K562 (cell line): ENCODE results near the gene UBFD1. TPM values are rescaled to one million over a fixed set of nuclear protein-coding genes. Genes with fewer than 3 reads are reported as not detected.

Experiments
- ATAC-seq: fragments of 200-7000 bp; cut with Tn5 transposase; 3 replicates; pipeline ENCODE4 v1.9.1; 2020; ENCODE audit warnings: moderate library complexity
- BruUV-seq: library from RNA; stranded (reverse); fragments of 400-500 nt; replicated peaks from 2 replicates; lab custom pipeline; 2021; lab: Mats Ljungman, UMichigan
- CTCF ChIA-PET: fragments of 300-600 bp; formaldehyde crosslinking; extraction: SDS; loops from one replicate; lab custom pipeline; 2021; ENCODE audit warnings: low intra/inter-chr PET ratio; lab: Yijun Ruan, JAX
- POLR2A ChIA-PET: fragments of 300-600, 350-650 bp; sonication (Branson Sonifier 250); formaldehyde crosslinking; extraction: SDS; loops from one replicate; lab custom pipeline; 2021; ENCODE audit warnings: antibody characterized with exemption, inconsistent platforms; lab: Yijun Ruan, JAX
- DNase-seq, 4 experiments: peaks; one replicate each; pipeline versions ENCODE4 v3.0.0 to v3.0.0-alpha.2; 2011 to 2018; ENCODE audit warnings: low spot score in 3 of 4, mixed read lengths in 3 of 4; ENCODE audit errors: extremely low read depth in 1 of 4
- FAIRE-seq: peaks from 2 replicates; lab custom pipeline; 2011; peaks lifted over from hg19 to GRCh38; lab: Jason Lieb, UNC
- H2AFZ ChIP-seq: 2 replicates; pipeline ENCODE4 v1.6.0; 2011; ENCODE audit warnings: low read depth, low read length, control low read depth, inconsistent platforms
- H3K27ac ChIP-seq: fragments of 200-600 bp; 3 replicates; pipeline ENCODE4 v1.8.0; 2011; ENCODE audit warnings: low read depth, mild to moderate bottlenecking, control low read depth, inconsistent platforms, low read length, moderate library complexity, mixed read lengths; ENCODE audit errors: extremely low read depth
- H3K27me3 ChIP-seq, 2 experiments: fragments of 300-600 bp in 1 of 2; 2 replicates in 1 of 2; 3 replicates in 1 of 2; pipeline versions ENCODE4 v1.6.0 to v1.8.0; 2011; ENCODE audit warnings: inconsistent platforms in 2 of 2, low read length in 2 of 2, mild to moderate bottlenecking in 1 of 2, mixed read lengths in 1 of 2, moderate library complexity in 1 of 2; ENCODE audit not compliant: control insufficient read depth in 2 of 2, insufficient read depth in 2 of 2
- H3K36me3 ChIP-seq: fragments of 300-600 bp; 3 replicates; pipeline ENCODE4 v1.8.0; 2011; ENCODE audit warnings: mild to moderate bottlenecking, low read length, inconsistent platforms; ENCODE audit not compliant: control insufficient read depth, insufficient read depth
- H3K4me1 ChIP-seq, 2 experiments: fragments of 200-600 bp in 1 of 2; replicated peaks in 1 of 2; 2 replicates in 1 of 2; 3 replicates in 1 of 2; pipeline versions ENCODE4 v1.5.1 to v1.8.0; 2011; ENCODE audit warnings: inconsistent platforms in 2 of 2, low read length in 2 of 2, mild to moderate bottlenecking in 1 of 2, mixed read lengths in 1 of 2, moderate library complexity in 1 of 2; ENCODE audit not compliant: control insufficient read depth in 2 of 2, insufficient read depth in 2 of 2
- H3K4me2 ChIP-seq: 2 replicates; pipeline ENCODE4 v1.6.1; 2011; ENCODE audit warnings: low read length, control low read depth, inconsistent platforms, mixed read lengths; ENCODE audit not compliant: insufficient read depth
- H3K4me3 ChIP-seq: fragments of 200-600 bp; sonication (generic), shearing (Covaris generic); 2 replicates; pipeline ENCODE4 v1.5.1; 2016; ENCODE audit warnings: control low read depth, inconsistent platforms
- H3K79me2 ChIP-seq: fragments of 200-600 bp; 3 replicates; pipeline ENCODE4 v1.8.0; 2011; ENCODE audit warnings: low read length, inconsistent platforms; ENCODE audit not compliant: control insufficient read depth, insufficient read depth
- H3K9ac ChIP-seq, 2 experiments: 2 replicates each; pipeline versions ENCODE4 v1.6.0 to v1.6.1; 2011; ENCODE audit warnings: low read depth in 2 of 2, low read length in 2 of 2, control low read depth in 1 of 2, inconsistent platforms in 1 of 2, mild to moderate bottlenecking in 1 of 2, mixed read lengths in 1 of 2; ENCODE audit not compliant: insufficient read depth in 1 of 2
- H3K9me1 ChIP-seq: one replicate; pipeline ENCODE4 v1.6.0; 2011; ENCODE audit warnings: inconsistent platforms, mild to moderate bottlenecking, low read length, moderate library complexity; ENCODE audit not compliant: control insufficient read depth, insufficient read depth
- H3K9me3 ChIP-seq: replicated peaks from 2 replicates; pipeline ENCODE4 v1.5.1; 2011; ENCODE audit warnings: low read depth, low read length, inconsistent platforms; ENCODE audit not compliant: control insufficient read depth, insufficient read depth
- H4K20me1 ChIP-seq: replicated peaks from 2 replicates; pipeline ENCODE4 v1.6.1; 2011; ENCODE audit warnings: low read length, inconsistent platforms, mixed read lengths; ENCODE audit not compliant: control insufficient read depth, insufficient read depth
- ELF4 ChIP-seq: fragments of 450-650 bp; formaldehyde crosslinking; IDR thresholded peaks from 2 replicates; pipeline ENCODE4 v1.4.0; 2022; ENCODE audit warnings: missing genetic modification characterization
- FOXJ2 ChIP-seq: fragments of 200-800 bp; sonication (Bioruptor generic); IDR thresholded peaks from 2 replicates; pipeline ENCODE4 v1.6.1; 2016; ENCODE audit warnings: missing genetic modification characterization, missing compliant biosample characterization
- PCBP1 ChIP-seq: fragments of 200-400 bp; formaldehyde crosslinking; IDR thresholded peaks from 2 replicates; pipeline ENCODE4 v1.6.1; 2018; ENCODE audit warnings: mild to moderate bottlenecking, low read depth, low read length; ENCODE audit not compliant: poor library complexity, severe bottlenecking
- SIN3A ChIP-seq, 2 experiments: fragments of 150-350 bp in 1 of 2; IDR thresholded peaks; 2 replicates each; pipeline ENCODE4 v1.6.1; 2011 to 2016; ENCODE audit warnings: borderline replicate concordance in 2 of 2, low read depth in 2 of 2, low read length in 2 of 2, mild to moderate bottlenecking in 2 of 2, moderate library complexity in 2 of 2; ENCODE audit not compliant: control insufficient read depth in 1 of 2
- TCF7L2 ChIP-seq: fragments of 150-350 bp; IDR thresholded peaks from 2 replicates; pipeline ENCODE4 v1.6.1; 2016; ENCODE audit warnings: low read depth, mild to moderate bottlenecking, low read length, moderate library complexity
- ZC3H4 ChIP-seq: sonication (generic); formaldehyde crosslinking; IDR thresholded peaks from 2 replicates; pipeline ENCODE4 v1.9.0; 2021; ENCODE audit warnings: missing genetic modification reagents, borderline replicate concordance
- ZKSCAN1 ChIP-seq: fragments of 150-350 bp; IDR thresholded peaks from 2 replicates; pipeline ENCODE4 v1.6.1; 2016; ENCODE audit warnings: low read depth, low read length
- ZNF668 ChIP-seq: fragments of 250-450 bp; sonication (Bioruptor Pico); IDR thresholded peaks from 2 replicates; pipeline ENCODE4 v1.8.0; 2022; ENCODE audit warnings: mild to moderate bottlenecking, inconsistent platforms
- WGBS: fragments of 100-300 bp; shearing (Covaris generic); methylation state at CpG from one replicate; pipeline ENCODE4 v1.1.6; 2016; ENCODE audit warnings: low coverage, mixed read lengths; ENCODE audit not compliant: insufficient coverage; ENCODE audit errors: missing lambda C conversion rate; 5-methylcytosine and 5-hydroxymethylcytosine counted together
- in situ Hi-C: fragments of 300-500 bp; cut with MboI; formaldehyde crosslinking; loops from 4 replicates; pipeline ENCODE4 v1.15.0; 2018; ENCODE audit warnings: inconsistent platforms, mixed read lengths
- intact Hi-C: fragments of 100-400 bp; cut with micrococcal nuclease; formaldehyde crosslinking; loops from 2 replicates; pipeline ENCODE4 v1.14.2; 2022
- polyA plus RNA-seq, 8 experiments: library from polyadenylated mRNA; depleted of rRNA in 4 of 8; stranded (reverse) in 5 of 8; unstranded in 3 of 8; fragments of >200 nt; fragmentation: Nextera tagmentation in 2 of 8; fragmentation: Illumina TruSeq in 1 of 8; extraction: Ambion mirVana in 2 of 8; extraction: Trizol in 1 of 8; gene quantifications; 2 replicates each; pipeline versions ENCODE4 v1.2.1 to v1.2.3, GENCODE V29; 2011 to 2014; ENCODE audit warnings: inconsistent platforms in 1 of 8, missing spikeins in 1 of 8
- total RNA-seq, 7 experiments: library from RNA; depleted of rRNA in 6 of 7; stranded (reverse); fragments of >200 nt in 6 of 7; fragmentation: Illumina TruSeq in 2 of 7; extraction: Trizol in 2 of 7; gene quantifications; 2 replicates each; pipeline versions ENCODE4 v1.2.1 to v1.2.3, GENCODE V29; 2011 to 2021; ENCODE audit warnings: low replicate concordance in 1 of 7
- TF ChIP-seq, protein P1 (sequence below): sonication (generic); formaldehyde crosslinking; IDR thresholded peaks from 2 replicates; pipeline ENCODE4 v1.8.1; 2022; ENCODE audit warnings: missing genetic modification reagents
- TF ChIP-seq, protein P2 (sequence below): fragments of 450-650 bp; IDR thresholded peaks from 2 replicates; pipeline ENCODE4 v1.6.1; 2016
- TF ChIP-seq, protein P3 (sequence below), 2 experiments: fragments of 450-650 bp in 1 of 2; sonication (generic) in 1 of 2; formaldehyde crosslinking; conservative IDR thresholded peaks; 2 replicates each; pipeline versions ENCODE4 v1.4.0 to v1.8.1; 2020 to 2022; ENCODE audit warnings: mild to moderate bottlenecking in 1 of 2, missing genetic modification reagents in 1 of 2
- TF ChIP-seq, protein P4 (sequence below): fragments of 450-650 bp; IDR thresholded peaks from 2 replicates; pipeline ENCODE4 v1.6.1; 2016; ENCODE audit warnings: antibody characterized with exemption
- TF ChIP-seq, protein P5 (sequence below): fragments of 200-800 bp; sonication (Bioruptor generic); IDR thresholded peaks from 2 replicates; pipeline ENCODE4 v1.6.1; 2017; ENCODE audit warnings: missing genetic modification characterization, missing compliant biosample characterization
- TF ChIP-seq, protein P6 (sequence below): sonication (generic); formaldehyde crosslinking; IDR thresholded peaks from 2 replicates; pipeline ENCODE4 v1.8.1; 2023; ENCODE audit warnings: mild to moderate bottlenecking, missing genetic modification reagents, moderate library complexity

The UBFD1 gene
- total and polyA plus RNA-seq, 9 of the 15 experiments (the other 6 are each of a cell fraction or from before 2014, with no cell fraction given) = 10.7 to 66.2 (median 34.0) TPM

DNA sequence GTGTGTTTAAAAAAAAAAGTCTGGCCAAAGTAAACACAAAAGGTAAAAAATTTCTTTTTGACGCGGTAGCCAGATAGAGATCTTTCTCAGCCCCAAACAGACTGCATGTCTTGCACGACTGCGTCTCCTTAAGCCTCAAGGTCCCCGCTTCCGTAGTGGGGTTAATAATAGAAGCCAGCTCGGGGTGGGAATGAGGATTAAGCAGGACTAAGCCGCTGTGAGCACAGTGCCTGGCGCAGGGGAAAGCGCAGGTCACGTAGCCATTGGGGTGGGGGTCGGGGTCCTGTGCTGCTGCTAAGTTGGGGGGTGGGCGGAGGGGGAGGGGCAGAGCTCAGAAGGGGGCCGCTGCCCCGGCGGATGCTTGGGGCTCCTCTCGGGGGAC, 47.8 kb upstream of the UBFD1 start:
- Histone ChIP-seq H3K9me3 (no peaks in the 10 kb centered on the region), H3K79me2 (peaks cover 55% of the 10 kb centered on the region), H3K9ac (peak overlapping the region; percentile 73 to 95), H3K4me1 (peaks cover 39 to 43% of the 10 kb centered on the region in 2 experiments; a peak in 4 of 5 replicates), H3K27me3 (no peaks in the 10 kb centered on the region), H3K4me2 (peak overlapping the region; percentile 88), H3K4me3 (peak overlapping the region; percentile 62), H3K27ac (peak overlapping the region; percentile 83), H2AFZ (peak overlapping the region; percentile 41; the same call in 1 of the 2 replicates), H4K20me1 (peaks cover 21% of the 10 kb centered on the region), H3K9me1 (peaks cover 13% of the 10 kb centered on the region), H3K36me3 (peaks cover 20% of the 10 kb centered on the region; the same call in 2 of the 3 replicates)
- in situ Hi-C loops (no loop called here), intact Hi-C loops (loop anchor here (2.0 to 5.0 kb wide), 2 partner anchors 47 to 72 kb away; partner anchors contain the start of genes EARS2 and UBFD1)
- CTCF ChIA-PET = no interaction called here
- ATAC-seq = peak; percentile 41
- POLR2A ChIA-PET = interaction anchor here (0.6 to 2.6 kb wide), 5 partner anchors 10 to 49 kb away, joined by 3 to 11 read pairs (median 4); no protein-coding TSS in a partner anchor
- WGBS = under 1% methylated on average over 12 of the region's 17 CpGs
- DNase-seq = peak in 2 of 4 experiments; percentile 47 to 65
- no TSS peak for BruUV-seq
- peak; percentile 32 for FAIRE-seq
- TF ChIP-seq, protein P1, sequence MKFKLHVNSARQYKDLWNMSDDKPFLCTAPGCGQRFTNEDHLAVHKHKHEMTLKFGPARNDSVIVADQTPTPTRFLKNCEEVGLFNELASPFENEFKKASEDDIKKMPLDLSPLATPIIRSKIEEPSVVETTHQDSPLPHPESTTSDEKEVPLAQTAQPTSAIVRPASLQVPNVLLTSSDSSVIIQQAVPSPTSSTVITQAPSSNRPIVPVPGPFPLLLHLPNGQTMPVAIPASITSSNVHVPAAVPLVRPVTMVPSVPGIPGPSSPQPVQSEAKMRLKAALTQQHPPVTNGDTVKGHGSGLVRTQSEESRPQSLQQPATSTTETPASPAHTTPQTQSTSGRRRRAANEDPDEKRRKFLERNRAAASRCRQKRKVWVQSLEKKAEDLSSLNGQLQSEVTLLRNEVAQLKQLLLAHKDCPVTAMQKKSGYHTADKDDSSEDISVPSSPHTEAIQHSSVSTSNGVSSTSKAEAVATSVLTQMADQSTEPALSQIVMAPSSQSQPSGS (CRISPR knock-in tag) = no peak
- no peak for TF ChIP-seq ZC3H4 (CRISPR knock-in tag)
- TF ChIP-seq, protein P2, sequence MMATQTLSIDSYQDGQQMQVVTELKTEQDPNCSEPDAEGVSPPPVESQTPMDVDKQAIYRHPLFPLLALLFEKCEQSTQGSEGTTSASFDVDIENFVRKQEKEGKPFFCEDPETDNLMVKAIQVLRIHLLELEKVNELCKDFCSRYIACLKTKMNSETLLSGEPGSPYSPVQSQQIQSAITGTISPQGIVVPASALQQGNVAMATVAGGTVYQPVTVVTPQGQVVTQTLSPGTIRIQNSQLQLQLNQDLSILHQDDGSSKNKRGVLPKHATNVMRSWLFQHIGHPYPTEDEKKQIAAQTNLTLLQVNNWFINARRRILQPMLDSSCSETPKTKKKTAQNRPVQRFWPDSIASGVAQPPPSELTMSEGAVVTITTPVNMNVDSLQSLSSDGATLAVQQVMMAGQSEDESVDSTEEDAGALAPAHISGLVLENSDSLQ = no peak
- TF ChIP-seq ZNF668 = no peak
- no peak for TF ChIP-seq FOXJ2
- TF ChIP-seq SIN3A (IDR thresholded peaks at IDR 0.05; ENCODE audit: borderline replicate concordance in 2 of 2, control insufficient read depth in 1 of 2, low read depth in 2 of 2, low read length in 2 of 2) = 0 out of 4 replicates have a peak, but pooled peaks of 1 of the 2 experiments have one; percentile 26
- TF ChIP-seq, protein P3, sequence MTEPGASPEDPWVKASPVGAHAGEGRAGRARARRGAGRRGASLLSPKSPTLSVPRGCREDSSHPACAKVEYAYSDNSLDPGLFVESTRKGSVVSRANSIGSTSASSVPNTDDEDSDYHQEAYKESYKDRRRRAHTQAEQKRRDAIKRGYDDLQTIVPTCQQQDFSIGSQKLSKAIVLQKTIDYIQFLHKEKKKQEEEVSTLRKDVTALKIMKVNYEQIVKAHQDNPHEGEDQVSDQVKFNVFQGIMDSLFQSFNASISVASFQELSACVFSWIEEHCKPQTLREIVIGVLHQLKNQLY (CRISPR knock-in tag; conservative IDR thresholded peaks at IDR 0.05) = no peak
- no peak for TF ChIP-seq PCBP1
- TF ChIP-seq, protein P4, sequence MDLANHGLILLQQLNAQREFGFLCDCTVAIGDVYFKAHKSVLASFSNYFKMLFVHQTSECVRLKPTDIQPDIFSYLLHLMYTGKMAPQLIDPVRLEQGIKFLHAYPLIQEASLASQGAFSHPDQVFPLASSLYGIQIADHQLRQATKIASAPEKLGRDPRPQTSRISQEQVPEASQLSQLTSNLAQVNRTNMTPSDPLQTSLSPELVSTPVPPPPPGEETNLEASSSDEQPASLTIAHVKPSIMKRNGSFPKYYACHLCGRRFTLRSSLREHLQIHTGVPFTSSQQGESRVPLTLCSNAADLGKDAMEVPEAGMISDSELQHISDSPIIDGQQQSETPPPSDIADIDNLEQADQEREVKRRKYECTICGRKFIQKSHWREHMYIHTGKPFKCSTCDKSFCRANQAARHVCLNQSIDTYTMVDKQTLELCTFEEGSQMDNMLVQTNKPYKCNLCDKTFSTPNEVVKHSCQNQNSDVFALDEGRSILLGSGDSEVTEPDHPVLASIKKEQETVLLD = no peak
- no peak for TF ChIP-seq TCF7L2
- no peak for TF ChIP-seq ZKSCAN1
- TF ChIP-seq, protein P5, sequence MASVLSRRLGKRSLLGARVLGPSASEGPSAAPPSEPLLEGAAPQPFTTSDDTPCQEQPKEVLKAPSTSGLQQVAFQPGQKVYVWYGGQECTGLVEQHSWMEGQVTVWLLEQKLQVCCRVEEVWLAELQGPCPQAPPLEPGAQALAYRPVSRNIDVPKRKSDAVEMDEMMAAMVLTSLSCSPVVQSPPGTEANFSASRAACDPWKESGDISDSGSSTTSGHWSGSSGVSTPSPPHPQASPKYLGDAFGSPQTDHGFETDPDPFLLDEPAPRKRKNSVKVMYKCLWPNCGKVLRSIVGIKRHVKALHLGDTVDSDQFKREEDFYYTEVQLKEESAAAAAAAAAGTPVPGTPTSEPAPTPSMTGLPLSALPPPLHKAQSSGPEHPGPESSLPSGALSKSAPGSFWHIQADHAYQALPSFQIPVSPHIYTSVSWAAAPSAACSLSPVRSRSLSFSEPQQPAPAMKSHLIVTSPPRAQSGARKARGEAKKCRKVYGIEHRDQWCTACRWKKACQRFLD (CRISPR knock-in tag) = 0 out of 2 replicates have a peak, but pooled peaks have one; percentile 2
- TF ChIP-seq ELF4 (CRISPR knock-in tag) = no peak
- TF ChIP-seq, protein P6, sequence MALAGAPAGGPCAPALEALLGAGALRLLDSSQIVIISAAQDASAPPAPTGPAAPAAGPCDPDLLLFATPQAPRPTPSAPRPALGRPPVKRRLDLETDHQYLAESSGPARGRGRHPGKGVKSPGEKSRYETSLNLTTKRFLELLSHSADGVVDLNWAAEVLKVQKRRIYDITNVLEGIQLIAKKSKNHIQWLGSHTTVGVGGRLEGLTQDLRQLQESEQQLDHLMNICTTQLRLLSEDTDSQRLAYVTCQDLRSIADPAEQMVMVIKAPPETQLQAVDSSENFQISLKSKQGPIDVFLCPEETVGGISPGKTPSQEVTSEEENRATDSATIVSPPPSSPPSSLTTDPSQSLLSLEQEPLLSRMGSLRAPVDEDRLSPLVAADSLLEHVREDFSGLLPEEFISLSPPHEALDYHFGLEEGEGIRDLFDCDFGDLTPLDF (CRISPR knock-in tag) = no peak
